K562 (cell line): ENCODE results near the gene CCDC187. TPM values are rescaled to one million over a fixed set of nuclear protein-coding genes. Genes with fewer than 3 reads are reported as not detected.

ENCODE experiments used
- ATAC-seq: fragments of 200-7000 bp; cut with Tn5 transposase; 3 replicates; pipeline ENCODE4 v1.9.1; 2020; ENCODE audit warnings: moderate library complexity
- BruUV-seq: library from RNA; stranded (reverse); fragments of 400-500 nt; replicated peaks from 2 replicates; lab custom pipeline; 2021; lab: Mats Ljungman, UMichigan
- CTCF ChIA-PET: fragments of 300-600 bp; formaldehyde crosslinking; extraction: SDS; loops from one replicate; lab custom pipeline; 2021; ENCODE audit warnings: low intra/inter-chr PET ratio; lab: Yijun Ruan, JAX
- POLR2A ChIA-PET: fragments of 300-600, 350-650 bp; sonication (Branson Sonifier 250); formaldehyde crosslinking; extraction: SDS; loops from one replicate; lab custom pipeline; 2021; ENCODE audit warnings: antibody characterized with exemption, inconsistent platforms; lab: Yijun Ruan, JAX
- DNase-seq, 4 experiments: peaks; one replicate each; pipeline versions ENCODE4 v3.0.0 to v3.0.0-alpha.2; 2011 to 2018; ENCODE audit warnings: low spot score in 3 of 4, mixed read lengths in 3 of 4; ENCODE audit errors: extremely low read depth in 1 of 4
- FAIRE-seq: peaks from 2 replicates; lab custom pipeline; 2011; peaks lifted over from hg19 to GRCh38; lab: Jason Lieb, UNC
- H2AFZ ChIP-seq: 2 replicates; pipeline ENCODE4 v1.6.0; 2011; ENCODE audit warnings: low read depth, low read length, control low read depth, inconsistent platforms
- H3K27ac ChIP-seq: fragments of 200-600 bp; 3 replicates; pipeline ENCODE4 v1.8.0; 2011; ENCODE audit warnings: low read depth, mild to moderate bottlenecking, control low read depth, inconsistent platforms, low read length, moderate library complexity, mixed read lengths; ENCODE audit errors: extremely low read depth
- H3K27me3 ChIP-seq, 2 experiments: fragments of 300-600 bp in 1 of 2; 2 replicates in 1 of 2; 3 replicates in 1 of 2; pipeline versions ENCODE4 v1.6.0 to v1.8.0; 2011; ENCODE audit warnings: inconsistent platforms in 2 of 2, low read length in 2 of 2, mild to moderate bottlenecking in 1 of 2, mixed read lengths in 1 of 2, moderate library complexity in 1 of 2; ENCODE audit not compliant: control insufficient read depth in 2 of 2, insufficient read depth in 2 of 2
- H3K36me3 ChIP-seq: fragments of 300-600 bp; 3 replicates; pipeline ENCODE4 v1.8.0; 2011; ENCODE audit warnings: mild to moderate bottlenecking, low read length, inconsistent platforms; ENCODE audit not compliant: control insufficient read depth, insufficient read depth
- H3K4me1 ChIP-seq, 2 experiments: fragments of 200-600 bp in 1 of 2; replicated peaks in 1 of 2; 2 replicates in 1 of 2; 3 replicates in 1 of 2; pipeline versions ENCODE4 v1.5.1 to v1.8.0; 2011; ENCODE audit warnings: inconsistent platforms in 2 of 2, low read length in 2 of 2, mild to moderate bottlenecking in 1 of 2, mixed read lengths in 1 of 2, moderate library complexity in 1 of 2; ENCODE audit not compliant: control insufficient read depth in 2 of 2, insufficient read depth in 2 of 2
- H3K4me2 ChIP-seq: 2 replicates; pipeline ENCODE4 v1.6.1; 2011; ENCODE audit warnings: low read length, control low read depth, inconsistent platforms, mixed read lengths; ENCODE audit not compliant: insufficient read depth
- H3K4me3 ChIP-seq: fragments of 200-600 bp; sonication (generic), shearing (Covaris generic); 2 replicates; pipeline ENCODE4 v1.5.1; 2016; ENCODE audit warnings: control low read depth, inconsistent platforms
- H3K79me2 ChIP-seq: fragments of 200-600 bp; 3 replicates; pipeline ENCODE4 v1.8.0; 2011; ENCODE audit warnings: low read length, inconsistent platforms; ENCODE audit not compliant: control insufficient read depth, insufficient read depth
- H3K9ac ChIP-seq, 2 experiments: 2 replicates each; pipeline versions ENCODE4 v1.6.0 to v1.6.1; 2011; ENCODE audit warnings: low read depth in 2 of 2, low read length in 2 of 2, control low read depth in 1 of 2, inconsistent platforms in 1 of 2, mild to moderate bottlenecking in 1 of 2, mixed read lengths in 1 of 2; ENCODE audit not compliant: insufficient read depth in 1 of 2
- H3K9me1 ChIP-seq: one replicate; pipeline ENCODE4 v1.6.0; 2011; ENCODE audit warnings: inconsistent platforms, mild to moderate bottlenecking, low read length, moderate library complexity; ENCODE audit not compliant: control insufficient read depth, insufficient read depth
- H3K9me3 ChIP-seq: replicated peaks from 2 replicates; pipeline ENCODE4 v1.5.1; 2011; ENCODE audit warnings: low read depth, low read length, inconsistent platforms; ENCODE audit not compliant: control insufficient read depth, insufficient read depth
- H4K20me1 ChIP-seq: replicated peaks from 2 replicates; pipeline ENCODE4 v1.6.1; 2011; ENCODE audit warnings: low read length, inconsistent platforms, mixed read lengths; ENCODE audit not compliant: control insufficient read depth, insufficient read depth
- ASH1L ChIP-seq: fragments of 450-650 bp; IDR thresholded peaks from 2 replicates; pipeline ENCODE4 v1.6.1; 2018; ENCODE audit warnings: borderline replicate concordance, mild to moderate bottlenecking, low read depth; ENCODE audit not compliant: partially characterized antibody
- GTF2E2 ChIP-seq: fragments of 200-800 bp; sonication (Bioruptor generic); IDR thresholded peaks from 2 replicates; pipeline ENCODE4 v1.6.1; 2016; ENCODE audit warnings: missing genetic modification characterization, missing compliant biosample characterization
- HNRNPH1 ChIP-seq: fragments of 200-400 bp; formaldehyde crosslinking; optimal IDR thresholded peaks from 2 replicates; pipeline ENCODE3; 2017; ENCODE audit warnings: low read depth, mild to moderate bottlenecking, low read length, moderate library complexity
- MYC ChIP-seq, 2 experiments: fragments of 250-450 bp in 1 of 2; sonication (Bioruptor Pico) in 1 of 2; IDR thresholded peaks; 2 replicates each; pipeline versions ENCODE4 v1.5.1 to v1.6.1; 2012 to 2021; ENCODE audit warnings: low read depth in 2 of 2, borderline replicate concordance in 1 of 2, improper control_type of control experiment in 1 of 2, low read length in 1 of 2, mild to moderate bottlenecking in 1 of 2, moderate library complexity in 1 of 2
- RAD21 ChIP-seq, 2 experiments: fragments of 250-450 bp in 1 of 2; fragments of 450-650 bp in 1 of 2; sonication (Bioruptor Pico) in 1 of 2; formaldehyde crosslinking in 1 of 2; IDR thresholded peaks in 1 of 2; conservative IDR thresholded peaks in 1 of 2; 2 replicates each; pipeline versions ENCODE4 v1.4.0 to v1.8.0; 2020 to 2022; ENCODE audit warnings: mild to moderate bottlenecking in 2 of 2, moderate library complexity in 1 of 2
- RBM22 ChIP-seq: fragments of 200-400 bp; formaldehyde crosslinking; IDR thresholded peaks from 2 replicates; pipeline ENCODE4 v1.6.1; 2018; ENCODE audit warnings: low read length, low read depth; ENCODE audit not compliant: poor library complexity, severe bottlenecking
- RFX1 ChIP-seq: fragments of 450-650 bp; IDR thresholded peaks from 2 replicates; pipeline ENCODE4 v1.6.1; 2016; ENCODE audit warnings: mild to moderate bottlenecking, moderate library complexity
- ZNF766 ChIP-seq: fragments of 200-800 bp; sonication (Bioruptor generic); conservative IDR thresholded peaks from 2 replicates; pipeline ENCODE4 v1.6.1; 2016; ENCODE audit warnings: missing genetic modification characterization, missing compliant biosample characterization
- WGBS: fragments of 100-300 bp; shearing (Covaris generic); methylation state at CpG from one replicate; pipeline ENCODE4 v1.1.6; 2016; ENCODE audit warnings: low coverage, mixed read lengths; ENCODE audit not compliant: insufficient coverage; ENCODE audit errors: missing lambda C conversion rate; 5-methylcytosine and 5-hydroxymethylcytosine counted together
- in situ Hi-C: fragments of 300-500 bp; cut with MboI; formaldehyde crosslinking; loops from 4 replicates; pipeline ENCODE4 v1.15.0; 2018; ENCODE audit warnings: inconsistent platforms, mixed read lengths
- intact Hi-C: fragments of 100-400 bp; cut with micrococcal nuclease; formaldehyde crosslinking; loops from 2 replicates; pipeline ENCODE4 v1.14.2; 2022
- polyA plus RNA-seq, 8 experiments: library from polyadenylated mRNA; depleted of rRNA in 4 of 8; stranded (reverse) in 5 of 8; unstranded in 3 of 8; fragments of >200 nt; fragmentation: Nextera tagmentation in 2 of 8; fragmentation: Illumina TruSeq in 1 of 8; extraction: Ambion mirVana in 2 of 8; extraction: Trizol in 1 of 8; gene quantifications; 2 replicates each; pipeline versions ENCODE4 v1.2.1 to v1.2.3, GENCODE V29; 2011 to 2014; ENCODE audit warnings: inconsistent platforms in 1 of 8, missing spikeins in 1 of 8
- total RNA-seq, 7 experiments: library from RNA; depleted of rRNA in 6 of 7; stranded (reverse); fragments of >200 nt in 6 of 7; fragmentation: Illumina TruSeq in 2 of 7; extraction: Trizol in 2 of 7; gene quantifications; 2 replicates each; pipeline versions ENCODE4 v1.2.1 to v1.2.3, GENCODE V29; 2011 to 2021; ENCODE audit warnings: low replicate concordance in 1 of 7
- TF ChIP-seq, protein P1 (sequence below): fragments of 450-650 bp; IDR thresholded peaks from 2 replicates; pipeline ENCODE4 v1.6.1; 2017; ENCODE audit warnings: antibody characterized with exemption
- TF ChIP-seq, protein P2 (sequence below): IDR thresholded peaks from 2 replicates; pipeline ENCODE4 v1.6.1; 2011; ENCODE audit warnings: borderline replicate concordance, low read depth, mild to moderate bottlenecking, moderate library complexity, low read length; ENCODE audit not compliant: insufficient read depth, poor library complexity, severe bottlenecking

CCDC187 gene
- total and polyA plus RNA-seq, 9 of the 15 experiments (the other 6 are each of a cell fraction or from before 2014, with no cell fraction given), result not detected

DNA sequence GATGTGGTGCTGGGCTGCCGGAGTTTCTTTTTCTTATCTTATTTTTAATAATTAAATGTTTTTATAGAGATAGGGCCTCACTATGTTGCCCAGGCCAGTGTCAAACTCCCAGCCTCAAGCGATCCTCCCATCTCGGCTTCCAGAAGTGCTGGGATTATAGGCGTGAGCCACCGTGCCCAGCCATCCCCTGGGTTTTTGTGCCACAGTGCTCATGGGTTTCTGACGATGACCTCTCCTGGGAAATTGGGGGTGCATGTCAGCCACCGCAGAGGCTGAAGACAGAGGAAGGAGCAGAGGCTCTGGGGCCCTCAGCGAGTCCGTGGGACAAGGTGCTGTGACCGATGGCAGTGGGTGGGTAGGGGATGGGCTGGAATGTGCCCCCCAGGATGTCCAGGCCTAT is 37.9 kb upstream of the CCDC187 start:
- POLR2A ChIA-PET, result interaction anchor here (0.6 kb wide), 1 partner anchor 115 kb away, joined by 3 read pairs; no protein-coding TSS in a partner anchor
- 78% methylated on average over 10 of the region's 10 CpGs for WGBS
- intact Hi-C loops, result loop anchor here (1.0 kb wide), 1 partner anchor 58 kb away; no protein-coding TSS in a partner anchor

DNA sequence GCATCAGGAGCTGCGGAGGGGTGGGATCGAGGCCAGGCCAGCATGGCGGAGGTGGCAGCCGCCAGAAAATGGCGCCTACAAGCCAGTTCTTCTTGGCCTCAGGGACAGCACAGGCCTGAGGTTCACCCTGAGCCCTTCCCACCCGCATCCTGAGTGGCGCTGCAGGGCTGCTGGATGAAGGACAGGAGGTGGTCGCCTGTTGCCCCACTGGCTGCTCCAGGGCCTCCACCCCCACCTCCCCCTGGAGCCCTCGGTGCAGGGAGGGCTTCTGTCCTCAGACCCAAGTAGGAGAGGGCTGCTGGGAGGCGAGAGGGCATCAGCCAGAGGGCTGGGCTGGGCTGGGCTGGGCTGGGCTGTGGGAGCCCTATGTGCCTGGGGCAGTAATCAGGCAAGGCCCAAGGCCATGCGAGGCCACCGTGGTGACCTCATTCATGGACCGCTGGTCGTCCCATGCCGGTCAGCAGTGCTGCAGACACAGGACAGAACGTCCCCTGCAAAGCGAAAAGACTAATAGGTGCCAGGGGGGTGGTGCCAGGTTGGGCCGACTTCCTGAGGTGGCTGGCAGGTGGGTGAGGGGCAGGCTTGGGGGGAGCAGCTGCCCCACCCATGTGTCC is 37.3 kb upstream of the CCDC187 start:
- DNase-seq, result no peak
- 61% methylated on average over 16 of the region's 18 CpGs for WGBS
- no peak overlapping the region for H3K4me2 ChIP-seq
- peaks cover 22% of the 10 kb centered on the region; the same call in 1 of the 3 replicates for H3K36me3 ChIP-seq
- ChIA-PET CTCF (interaction anchor here (1.1 kb wide), 1 partner anchor 60 kb away, joined by 3 read pairs; no protein-coding TSS in a partner anchor), POLR2A (interaction anchor here (0.6 to 1.0 kb wide), 3 partner anchors 19 to 109 kb away, joined by 3 to 4 read pairs (median 3); no protein-coding TSS in a partner anchor)
- in situ Hi-C loops, result loop anchor here (25.0 kb wide), 1 partner anchor 296 kb away; no protein-coding TSS in a partner anchor
- peaks cover 16 to 96% of the 10 kb centered on the region in 2 experiments for H3K4me1 ChIP-seq
- H3K27ac ChIP-seq, result no peak overlapping the region
- intact Hi-C loops, result no loop called here
- no peaks in the 10 kb centered on the region for H3K27me3 ChIP-seq
- H3K4me3 ChIP-seq, result no peak overlapping the region
- no peak overlapping the region for H2AFZ ChIP-seq
- ATAC-seq, result no peak
- peaks cover 4% of the 10 kb centered on the region for H3K9me1 ChIP-seq
- H4K20me1 ChIP-seq, result no peaks in the 10 kb centered on the region
- no peak for FAIRE-seq
- BruUV-seq, result no TSS peak
- no peaks in the 10 kb centered on the region for H3K9me3 ChIP-seq
- no peaks in the 10 kb centered on the region for H3K79me2 ChIP-seq
- no peak overlapping the region; a peak in 1 of 4 replicates for H3K9ac ChIP-seq
- TF ChIP-seq MYC (IDR thresholded peaks at IDR 0.05; ENCODE audit: low read depth, low read length) (no peak), MYC (CRISPR knock-in tag; IDR thresholded peaks at IDR 0.05; ENCODE audit: borderline replicate concordance, low read depth) (no peak), RFX1 (no peak), HNRNPH1 (no peak), GTF2E2 (tag) (no peak), ASH1L (no peak)
- TF ChIP-seq, protein P1, sequence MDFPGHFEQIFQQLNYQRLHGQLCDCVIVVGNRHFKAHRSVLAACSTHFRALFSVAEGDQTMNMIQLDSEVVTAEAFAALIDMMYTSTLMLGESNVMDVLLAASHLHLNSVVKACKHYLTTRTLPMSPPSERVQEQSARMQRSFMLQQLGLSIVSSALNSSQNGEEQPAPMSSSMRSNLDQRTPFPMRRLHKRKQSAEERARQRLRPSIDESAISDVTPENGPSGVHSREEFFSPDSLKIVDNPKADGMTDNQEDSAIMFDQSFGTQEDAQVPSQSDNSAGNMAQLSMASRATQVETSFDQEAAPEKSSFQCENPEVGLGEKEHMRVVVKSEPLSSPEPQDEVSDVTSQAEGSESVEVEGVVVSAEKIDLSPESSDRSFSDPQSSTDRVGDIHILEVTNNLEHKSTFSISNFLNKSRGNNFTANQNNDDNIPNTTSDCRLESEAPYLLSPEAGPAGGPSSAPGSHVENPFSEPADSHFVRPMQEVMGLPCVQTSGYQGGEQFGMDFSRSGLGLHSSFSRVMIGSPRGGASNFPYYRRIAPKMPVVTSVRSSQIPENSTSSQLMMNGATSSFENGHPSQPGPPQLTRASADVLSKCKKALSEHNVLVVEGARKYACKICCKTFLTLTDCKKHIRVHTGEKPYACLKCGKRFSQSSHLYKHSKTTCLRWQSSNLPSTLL, result no peak
- TF ChIP-seq, protein P2, sequence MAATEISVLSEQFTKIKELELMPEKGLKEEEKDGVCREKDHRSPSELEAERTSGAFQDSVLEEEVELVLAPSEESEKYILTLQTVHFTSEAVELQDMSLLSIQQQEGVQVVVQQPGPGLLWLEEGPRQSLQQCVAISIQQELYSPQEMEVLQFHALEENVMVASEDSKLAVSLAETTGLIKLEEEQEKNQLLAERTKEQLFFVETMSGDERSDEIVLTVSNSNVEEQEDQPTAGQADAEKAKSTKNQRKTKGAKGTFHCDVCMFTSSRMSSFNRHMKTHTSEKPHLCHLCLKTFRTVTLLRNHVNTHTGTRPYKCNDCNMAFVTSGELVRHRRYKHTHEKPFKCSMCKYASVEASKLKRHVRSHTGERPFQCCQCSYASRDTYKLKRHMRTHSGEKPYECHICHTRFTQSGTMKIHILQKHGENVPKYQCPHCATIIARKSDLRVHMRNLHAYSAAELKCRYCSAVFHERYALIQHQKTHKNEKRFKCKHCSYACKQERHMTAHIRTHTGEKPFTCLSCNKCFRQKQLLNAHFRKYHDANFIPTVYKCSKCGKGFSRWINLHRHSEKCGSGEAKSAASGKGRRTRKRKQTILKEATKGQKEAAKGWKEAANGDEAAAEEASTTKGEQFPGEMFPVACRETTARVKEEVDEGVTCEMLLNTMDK, result peak; percentile 73

More for the DNA sequence above, 37.9 kb upstream of the CCDC187 start:
- Histone ChIP-seq H3K36me3 (peaks cover 22% of the 10 kb centered on the region; the same call in 1 of the 3 replicates), H3K4me3 (no peak overlapping the region), H3K27me3 (no peaks in the 10 kb centered on the region), H3K4me2 (no peak overlapping the region), H2AFZ (no peak overlapping the region), H3K9me1 (peaks cover 7% of the 10 kb centered on the region), H3K79me2 (no peaks in the 10 kb centered on the region), H3K4me1 (peaks cover 19 to 96% of the 10 kb centered on the region in 2 experiments), H3K27ac (no peak overlapping the region), H3K9ac (peak overlapping the region in 1 of 2 experiments; percentile 91; a peak in 1 of 4 replicates), H3K9me3 (no peaks in the 10 kb centered on the region), H4K20me1 (no peaks in the 10 kb centered on the region)
- ATAC-seq (no peak), FAIRE-seq (no peak), DNase-seq (no peak)
- CTCF ChIA-PET, result interaction anchor here (1.1 kb wide), 1 partner anchor 60 kb away, joined by 3 read pairs; no protein-coding TSS in a partner anchor
- in situ Hi-C loops, result loop anchor here (25.0 kb wide), 1 partner anchor 296 kb away; no protein-coding TSS in a partner anchor
- no peak for TF ChIP-seq RAD21 (CRISPR knock-in tag; conservative IDR thresholded peaks at IDR 0.05 in 1 of 2, IDR thresholded peaks at IDR 0.05 in 1 of 2)
- TF ChIP-seq RBM22, result peak; percentile 11
- TF ChIP-seq ZNF766 (CRISPR knock-in tag), result no peak
- BruUV-seq, result no TSS peak
